Measurements from ENCODE around the gene ATP8A1. TPM values are rescaled to one million over a fixed set of nuclear protein-coding genes. Genes with fewer than 3 reads are reported as not detected.

ATP8A1 gene
- polyA plus RNA-seq, 1 donor from 2014 or later, result 45.8 TPM

DNA sequence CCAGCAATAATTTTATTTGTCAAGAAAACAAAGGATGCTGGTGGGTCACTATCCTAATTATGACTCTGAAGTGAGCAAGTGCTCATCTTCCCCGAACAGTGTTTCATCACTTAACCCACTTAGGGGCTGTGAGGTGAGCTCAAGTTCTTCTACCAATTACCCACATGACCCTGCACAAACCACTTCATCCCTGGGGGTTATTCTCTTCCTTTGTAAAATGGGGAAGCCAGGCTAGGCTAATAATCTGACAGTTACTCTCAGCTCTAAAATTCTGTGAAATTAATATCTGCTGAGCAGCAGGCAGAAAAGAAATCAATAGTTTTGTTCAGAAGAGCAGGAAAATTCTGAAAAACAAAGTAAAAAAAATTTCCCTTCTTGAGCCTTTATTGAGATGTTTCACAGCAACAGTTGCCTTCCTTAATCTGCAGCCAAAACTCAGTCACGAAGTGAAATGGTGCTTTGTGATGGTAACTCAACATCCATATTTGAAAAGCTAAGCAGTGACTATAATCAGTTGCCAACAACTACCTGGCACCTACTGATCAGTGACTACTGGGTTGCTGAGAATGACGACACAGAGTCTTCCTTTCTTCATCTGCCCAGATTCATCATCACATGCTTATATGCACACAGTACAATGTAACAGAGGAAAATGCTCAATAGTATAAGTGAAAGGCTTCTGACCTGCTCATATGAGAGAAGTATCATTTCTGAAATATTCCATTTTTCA is 24.1 kb downstream of the ATP8A1 start:
- H4K20me1 ChIP-seq (ENCODE audit: insufficient read depth), result no peaks in the 10 kb centered on the region
- H3K9me2 ChIP-seq (ENCODE audit: insufficient read depth, low read length), result no peaks in the 10 kb centered on the region
- no peaks in the 10 kb centered on the region for H3K9me3 ChIP-seq (ENCODE audit: low read length)
- no peaks in the 10 kb centered on the region for H3F3A ChIP-seq (ENCODE audit: insufficient read depth, low read length, poor library complexity, severe bottlenecking)
- H3K79me2 ChIP-seq (replicated peaks; ENCODE audit: insufficient read depth, low read length), result no peaks in the 10 kb centered on the region
- no peaks in the 10 kb centered on the region for H3K27me3 ChIP-seq (ENCODE audit: insufficient read depth, low read depth, low read length)
- H3K4me2 ChIP-seq (ENCODE audit: low read length), result no peak overlapping the region
- no peaks in the 10 kb centered on the region for H3K36me3 ChIP-seq (ENCODE audit: insufficient read depth, low read length)
- no peak overlapping the region for H3K4me3 ChIP-seq (ENCODE audit: low read length)
- no peak overlapping the region for H3K9ac ChIP-seq (ENCODE audit: low read length)
- TF ChIP-seq RAD21 (conservative IDR thresholded peaks at IDR 0.05), result no peak
- TF ChIP-seq EP300 (conservative IDR thresholded peaks at IDR 0.05; ENCODE audit: poor library complexity, severe bottlenecking), result no peak
- no peak for TF ChIP-seq EZH2 (IDR thresholded peaks at IDR 0.05; ENCODE audit: borderline replicate concordance, insufficient read depth, low read length, poor library complexity, severe bottlenecking)
- no peak for TF ChIP-seq SMC3 (conservative IDR thresholded peaks at IDR 0.05; ENCODE audit: poor library complexity)
- TF ChIP-seq, protein P1, sequence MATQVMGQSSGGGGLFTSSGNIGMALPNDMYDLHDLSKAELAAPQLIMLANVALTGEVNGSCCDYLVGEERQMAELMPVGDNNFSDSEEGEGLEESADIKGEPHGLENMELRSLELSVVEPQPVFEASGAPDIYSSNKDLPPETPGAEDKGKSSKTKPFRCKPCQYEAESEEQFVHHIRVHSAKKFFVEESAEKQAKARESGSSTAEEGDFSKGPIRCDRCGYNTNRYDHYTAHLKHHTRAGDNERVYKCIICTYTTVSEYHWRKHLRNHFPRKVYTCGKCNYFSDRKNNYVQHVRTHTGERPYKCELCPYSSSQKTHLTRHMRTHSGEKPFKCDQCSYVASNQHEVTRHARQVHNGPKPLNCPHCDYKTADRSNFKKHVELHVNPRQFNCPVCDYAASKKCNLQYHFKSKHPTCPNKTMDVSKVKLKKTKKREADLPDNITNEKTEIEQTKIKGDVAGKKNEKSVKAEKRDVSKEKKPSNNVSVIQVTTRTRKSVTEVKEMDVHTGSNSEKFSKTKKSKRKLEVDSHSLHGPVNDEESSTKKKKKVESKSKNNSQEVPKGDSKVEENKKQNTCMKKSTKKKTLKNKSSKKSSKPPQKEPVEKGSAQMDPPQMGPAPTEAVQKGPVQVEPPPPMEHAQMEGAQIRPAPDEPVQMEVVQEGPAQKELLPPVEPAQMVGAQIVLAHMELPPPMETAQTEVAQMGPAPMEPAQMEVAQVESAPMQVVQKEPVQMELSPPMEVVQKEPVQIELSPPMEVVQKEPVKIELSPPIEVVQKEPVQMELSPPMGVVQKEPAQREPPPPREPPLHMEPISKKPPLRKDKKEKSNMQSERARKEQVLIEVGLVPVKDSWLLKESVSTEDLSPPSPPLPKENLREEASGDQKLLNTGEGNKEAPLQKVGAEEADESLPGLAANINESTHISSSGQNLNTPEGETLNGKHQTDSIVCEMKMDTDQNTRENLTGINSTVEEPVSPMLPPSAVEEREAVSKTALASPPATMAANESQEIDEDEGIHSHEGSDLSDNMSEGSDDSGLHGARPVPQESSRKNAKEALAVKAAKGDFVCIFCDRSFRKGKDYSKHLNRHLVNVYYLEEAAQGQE (IDR thresholded peaks at IDR 0.05; ENCODE audit: borderline replicate concordance), result no peak
- no peak for TF ChIP-seq TAF1 (IDR thresholded peaks at IDR 0.05; ENCODE audit: low read depth)
- no peak for TF ChIP-seq MXI1 (conservative IDR thresholded peaks at IDR 0.05; ENCODE audit: poor library complexity, severe bottlenecking)
- no peak for TF ChIP-seq POLR2AphosphoS5 (IDR thresholded peaks at IDR 0.05)
- TF ChIP-seq, protein P2, sequence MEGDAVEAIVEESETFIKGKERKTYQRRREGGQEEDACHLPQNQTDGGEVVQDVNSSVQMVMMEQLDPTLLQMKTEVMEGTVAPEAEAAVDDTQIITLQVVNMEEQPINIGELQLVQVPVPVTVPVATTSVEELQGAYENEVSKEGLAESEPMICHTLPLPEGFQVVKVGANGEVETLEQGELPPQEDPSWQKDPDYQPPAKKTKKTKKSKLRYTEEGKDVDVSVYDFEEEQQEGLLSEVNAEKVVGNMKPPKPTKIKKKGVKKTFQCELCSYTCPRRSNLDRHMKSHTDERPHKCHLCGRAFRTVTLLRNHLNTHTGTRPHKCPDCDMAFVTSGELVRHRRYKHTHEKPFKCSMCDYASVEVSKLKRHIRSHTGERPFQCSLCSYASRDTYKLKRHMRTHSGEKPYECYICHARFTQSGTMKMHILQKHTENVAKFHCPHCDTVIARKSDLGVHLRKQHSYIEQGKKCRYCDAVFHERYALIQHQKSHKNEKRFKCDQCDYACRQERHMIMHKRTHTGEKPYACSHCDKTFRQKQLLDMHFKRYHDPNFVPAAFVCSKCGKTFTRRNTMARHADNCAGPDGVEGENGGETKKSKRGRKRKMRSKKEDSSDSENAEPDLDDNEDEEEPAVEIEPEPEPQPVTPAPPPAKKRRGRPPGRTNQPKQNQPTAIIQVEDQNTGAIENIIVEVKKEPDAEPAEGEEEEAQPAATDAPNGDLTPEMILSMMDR (IDR thresholded peaks at IDR 0.05; ENCODE audit: poor library complexity, severe bottlenecking), result no peak
- no peak overlapping the region for H3K27ac ChIP-seq (ENCODE audit: low read length)
- no peak overlapping the region for H2AFZ ChIP-seq (ENCODE audit: low read depth, low read length)

DNA sequence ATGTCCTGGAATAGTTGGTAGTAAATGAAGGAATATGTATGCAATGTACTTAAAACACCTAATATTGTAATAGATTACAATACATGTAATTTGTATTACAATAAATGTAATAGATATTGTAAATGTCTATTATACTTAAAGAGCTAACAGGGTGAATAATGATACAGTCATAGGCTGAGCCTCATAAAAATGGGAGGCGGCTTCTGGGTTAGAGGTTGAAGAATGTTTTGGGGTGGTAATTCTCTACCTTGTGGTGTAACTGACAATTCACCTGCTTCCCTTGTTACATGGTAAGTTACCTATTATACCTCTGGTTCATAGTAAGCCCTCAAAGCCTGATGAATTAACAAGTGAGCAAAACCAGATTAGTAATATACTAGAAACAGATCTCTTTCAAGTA is 26.0 kb downstream of the ATP8A1 start:
- no peaks in the 10 kb centered on the region for H3K27me3 ChIP-seq (ENCODE audit: insufficient read depth, low read depth, low read length)
- H3K4me2 ChIP-seq (ENCODE audit: low read length), result no peak overlapping the region
- H4K20me1 ChIP-seq (ENCODE audit: insufficient read depth), result no peaks in the 10 kb centered on the region
- H3K36me3 ChIP-seq (ENCODE audit: insufficient read depth, low read length), result no peaks in the 10 kb centered on the region
- no peak overlapping the region for H2AFZ ChIP-seq (ENCODE audit: low read depth, low read length)
- no peaks in the 10 kb centered on the region for H3K9me3 ChIP-seq (ENCODE audit: low read length)
- H3F3A ChIP-seq (ENCODE audit: insufficient read depth, low read length, poor library complexity, severe bottlenecking), result no peaks in the 10 kb centered on the region
- H3K9me2 ChIP-seq (ENCODE audit: insufficient read depth, low read length), result no peaks in the 10 kb centered on the region
- H3K27ac ChIP-seq (ENCODE audit: low read length), result no peak overlapping the region
- TF ChIP-seq EZH2 (IDR thresholded peaks at IDR 0.05; ENCODE audit: borderline replicate concordance, insufficient read depth, low read length, poor library complexity, severe bottlenecking) (no peak), SMC3 (conservative IDR thresholded peaks at IDR 0.05; ENCODE audit: poor library complexity) (no peak), EP300 (conservative IDR thresholded peaks at IDR 0.05; ENCODE audit: poor library complexity, severe bottlenecking) (no peak)
- TF ChIP-seq, protein P1 (IDR thresholded peaks at IDR 0.05; ENCODE audit: borderline replicate concordance), result no peak
- TF ChIP-seq, protein P2 (IDR thresholded peaks at IDR 0.05; ENCODE audit: poor library complexity, severe bottlenecking), result no peak
- H3K4me3 ChIP-seq (ENCODE audit: low read length), result no peak overlapping the region
- H3K79me2 ChIP-seq (replicated peaks; ENCODE audit: insufficient read depth, low read length), result no peaks in the 10 kb centered on the region
- no peak overlapping the region for H3K9ac ChIP-seq (ENCODE audit: low read length)
